Caki2 (cell line): ENCODE data around the gene TMEM43. TPM values are rescaled to one million over a fixed set of nuclear protein-coding genes. Genes with fewer than 3 reads are reported as not detected.

Source experiments
- DNase-seq: peaks from one replicate; pipeline ENCODE4 v3.0.0-alpha.2; 2015; ENCODE audit warnings: low read depth
- in situ Hi-C: cut with HindIII; loops from 2 replicates; pipeline ENCODE4 v1.10.0; 2016; ENCODE audit warnings: low sequenced_read_pairs, low pct_unique_long_range_greater_than_20kb, mixed read lengths
- total RNA-seq: library from RNA; depleted of rRNA; stranded (reverse); fragments of >200 nt; shearing (Covaris generic); gene quantifications from 2 replicates; pipeline ENCODE4 v1.2.3, GENCODE V29; 2014; ENCODE audit warnings: low replicate concordance; rRNA removed

Gene TMEM43
- total RNA-seq, 1 experiment from 2014 or later = 67.2 TPM

GRCh38 chr3:14186854-14187458 lies 62.1 kb downstream of the TMEM43 start:
- no peak for DNase-seq
- in situ Hi-C loops = no loop called here

- in situ Hi-C loops = no loop called here
- DNase-seq = no peak
These were observed 63.3 kb downstream of the TMEM43 start for GRCh38 chr3:14188041-14188754.

Other genes starting within 250 kb of the TMEM43 start
- 0.03 and 0.17 TPM in 2 replicates for gene WNT7A, start 245.0 kb upstream of the TMEM43 start, total RNA-seq
- gene CHCHD4, start 182 bp upstream of the TMEM43 start, total RNA-seq = 15.6 and 16.7 TPM in 2 replicates
- 24.7 and 30.2 TPM in 2 replicates for gene XPC, start 53.5 kb downstream of the TMEM43 start, total RNA-seq
- 23.5 and 25.5 TPM in 2 replicates for gene LSM3, start 53.8 kb downstream of the TMEM43 start, total RNA-seq